GM12878 (cell line): Measurements from ENCODE around the gene PALLD. TPM values are rescaled to one million over a fixed set of nuclear protein-coding genes. Genes with fewer than 3 reads are reported as not detected.
A peak's percentile ranks its signal among the peaks of the same experiment; 100 is the strongest.

Experiments
- ATAC-seq: fragments of 200-7000 bp; cut with Tn5 transposase; 3 replicates; pipeline ENCODE4 v1.9.1; 2020; ENCODE audit warnings: mild to moderate bottlenecking, moderate library complexity
- BruUV-seq: library from RNA; stranded (reverse); fragments of 400-500 nt; replicated peaks from 2 replicates; lab custom pipeline; 2021; lab: Mats Ljungman, UMichigan
- CTCF ChIA-PET: fragments of 300-600 bp; sonication (Branson Sonifier 250); formaldehyde crosslinking; extraction: SDS; loops from one replicate; lab custom pipeline; 2021; ENCODE audit warnings: inconsistent platforms; lab: Yijun Ruan, JAX
- POLR2A ChIA-PET: fragments of 350-600 bp; formaldehyde crosslinking; extraction: SDS; loops from one replicate; lab custom pipeline; 2021; ENCODE audit warnings: inconsistent platforms; lab: Charles Lee
- RAD21 ChIA-PET: fragments of 300-600 bp; sonication (Branson Sonifier 250); formaldehyde crosslinking; loops from one replicate; lab custom pipeline; 2023; ENCODE audit warnings: antibody characterized with exemption; ENCODE audit not compliant: unreplicated experiment; lab: Charles Lee
- SMC1A ChIA-PET: fragments of 300-600 bp; sonication (Branson Sonifier 250); formaldehyde crosslinking; loops from one replicate; lab custom pipeline; 2023; ENCODE audit not compliant: unreplicated experiment, uncharacterized antibody; lab: Charles Lee
- DNase-seq: peaks from one replicate; pipeline ENCODE4 v3.0.0-alpha.2; 2011; ENCODE audit warnings: low read depth, low spot score
- FAIRE-seq: peaks from 3 replicates; lab custom pipeline; 2011; peaks lifted over from hg19 to GRCh38; lab: Jason Lieb, UNC
- H2AFZ ChIP-seq: 2 replicates; pipeline ENCODE4 v1.6.0; 2011; ENCODE audit warnings: low read depth, low read length, control low read depth; ENCODE audit not compliant: control insufficient read depth
- H3K27ac ChIP-seq: 2 replicates; pipeline ENCODE4 v1.5.1; 2011; ENCODE audit warnings: control low read depth; ENCODE audit not compliant: control insufficient read depth, insufficient read depth
- H3K27me3 ChIP-seq, 2 experiments: replicated peaks in 1 of 2; 2 replicates each; pipeline versions ENCODE4 v1.6.0 to v1.6.1; 2011; ENCODE audit warnings: low read length in 1 of 2; ENCODE audit not compliant: control insufficient read depth in 2 of 2, insufficient read depth in 2 of 2
- H3K36me3 ChIP-seq, 2 experiments: 2 replicates each; pipeline ENCODE4 v1.5.1; 2011; ENCODE audit warnings: low read length in 1 of 2; ENCODE audit not compliant: control insufficient read depth in 2 of 2, insufficient read depth in 2 of 2
- H3K4me1 ChIP-seq: 2 replicates; pipeline ENCODE4 v1.6.1; 2011; ENCODE audit warnings: mild to moderate bottlenecking, low read length, moderate library complexity, mixed read lengths; ENCODE audit not compliant: control insufficient read depth, insufficient read depth
- H3K4me2 ChIP-seq: 2 replicates; pipeline ENCODE4 v1.6.0; 2011; ENCODE audit warnings: control low read depth; ENCODE audit not compliant: control insufficient read depth, insufficient read depth
- H3K4me3 ChIP-seq: fragments of 200-600 bp; sonication (generic); 2 replicates; pipeline ENCODE4 v1.5.1; 2016
- H3K79me2 ChIP-seq: 2 replicates; pipeline ENCODE4 v1.6.0; 2011; ENCODE audit warnings: low read length; ENCODE audit not compliant: control insufficient read depth, insufficient read depth
- H3K9ac ChIP-seq: 2 replicates; pipeline ENCODE4 v1.8.0; 2011; ENCODE audit warnings: low read length, control low read depth, mixed read lengths; ENCODE audit not compliant: control insufficient read depth, insufficient read depth
- H3K9me3 ChIP-seq: replicated peaks from 3 replicates; pipeline ENCODE4 v1.5.1; 2011; ENCODE audit warnings: mild to moderate bottlenecking, low read length; ENCODE audit not compliant: control insufficient read depth, insufficient read depth
- H4K20me1 ChIP-seq: 2 replicates; pipeline ENCODE4 v1.6.0; 2011; ENCODE audit not compliant: control insufficient read depth, insufficient read depth
- CHD4 ChIP-seq: fragments of 200-600 bp; sonication (generic); IDR thresholded peaks from 2 replicates; pipeline ENCODE4 v1.6.1; 2016; ENCODE audit warnings: mild to moderate bottlenecking
- ETV6 ChIP-seq, 2 experiments: fragments of 450-650 bp in 1 of 2; IDR thresholded peaks in 1 of 2; conservative IDR thresholded peaks in 1 of 2; 2 replicates each; pipeline ENCODE4 v1.6.1; 2014; ENCODE audit warnings: antibody characterized with exemption in 1 of 2, borderline replicate concordance in 1 of 2, low read depth in 1 of 2, mild to moderate bottlenecking in 1 of 2, moderate library complexity in 1 of 2
- GABPA ChIP-seq: IDR thresholded peaks from 2 replicates; pipeline ENCODE4 v1.6.1; 2014; ENCODE audit warnings: antibody characterized with exemption, low read depth, mild to moderate bottlenecking, inconsistent platforms
- MYB ChIP-seq: fragments of 150-350 bp; IDR thresholded peaks from 2 replicates; pipeline ENCODE4 v1.6.1; 2014; ENCODE audit warnings: mild to moderate bottlenecking, low read depth, low read length, borderline replicate concordance
- RFX5 ChIP-seq: IDR thresholded peaks from 2 replicates; pipeline ENCODE4 v1.6.1; 2011; ENCODE audit warnings: low read depth, low read length, improper control_type of control experiment
- ZNF24 ChIP-seq: fragments of 450-650 bp; IDR thresholded peaks from 2 replicates; pipeline ENCODE4 v1.6.1; 2017; ENCODE audit warnings: antibody characterized with exemption, mild to moderate bottlenecking
- WGBS: methylation state at CpG from one replicate; pipeline ENCODE4 v1.1.6; 2016; ENCODE audit warnings: low lambda C conversion rate; ENCODE audit not compliant: insufficient replicate concordance, insufficient coverage; ENCODE audit errors: missing lambda C conversion rate; 5-methylcytosine and 5-hydroxymethylcytosine counted together
- in situ Hi-C: fragments of 300-500 bp; cut with MboI; formaldehyde crosslinking; loops from 9 replicates; pipeline ENCODE4 v1.14.3; 2018; ENCODE audit warnings: mixed read lengths
- intact Hi-C: fragments of 100-400 bp; cut with micrococcal nuclease; formaldehyde crosslinking; loops from one replicate; pipeline ENCODE4 v1.14.2; 2022; ENCODE audit not compliant: unreplicated experiment
- polyA plus RNA-seq, 11 experiments: library from polyadenylated mRNA; depleted of rRNA in 4 of 11; unstranded in 6 of 11; stranded (reverse) in 5 of 11; fragments of >200 nt; fragmentation: Nextera tagmentation in 4 of 11; fragmentation: Illumina TruSeq in 1 of 11; extraction: Ambion mirVana in 4 of 11; extraction: Trizol in 1 of 11; gene quantifications; 1 replicate in 1 of 11; 2 replicates in 10 of 11; pipeline versions ENCODE4 v1.2.1 to v1.2.3, GENCODE V29; 2011 to 2016; ENCODE audit warnings: inconsistent platforms in 2 of 11, missing spikeins in 2 of 11, low read depth in 1 of 11
- total RNA-seq, 4 experiments: library from RNA; depleted of rRNA in 3 of 4; stranded (reverse); fragments of >200 nt in 3 of 4; fragmentation: Illumina TruSeq in 1 of 4; extraction: Trizol in 1 of 4; gene quantifications; 2 replicates each; pipeline versions ENCODE4 v1.2.1 to v1.2.3, GENCODE V29; 2013 to 2021

Gene PALLD
- total and polyA plus RNA-seq, 10 of the 15 experiments (the other 5 are each of a cell fraction or from before 2014, with no cell fraction given) = 1.0 to 7.7 (median 1.7) TPM

- TF ChIP-seq GABPA = no peak
- no peak for TF ChIP-seq ETV6 (conservative IDR thresholded peaks at IDR 0.05 in 1 of 2, IDR thresholded peaks at IDR 0.05 in 1 of 2; ENCODE audit: borderline replicate concordance in 1 of 2, low read depth in 1 of 2)
- no peak for TF ChIP-seq MYB
- TF ChIP-seq CHD4 = no peak
These were observed 329.8 kb downstream of the PALLD start (continued) for GRCh38 chr4:168826620-168827019.

GRCh38 chr4:168830777-168831512 lies 334.1 kb downstream of the PALLD start:
- WGBS = 52% methylated on average over 6 of the region's 6 CpGs
- Histone ChIP-seq H3K79me2 (no peaks in the 10 kb centered on the region), H3K9ac (no peak overlapping the region), H3K36me3 (no peaks in the 10 kb centered on the region), H3K4me2 (no peak overlapping the region), H4K20me1 (no peaks in the 10 kb centered on the region), H3K4me1 (no peaks in the 10 kb centered on the region), H3K4me3 (no peak overlapping the region), H3K27me3 (peaks cover 2 to 14% of the 10 kb centered on the region in 2 experiments; a peak in 3 of 4 replicates), H2AFZ (no peak overlapping the region), H3K9me3 (no peaks in the 10 kb centered on the region), H3K27ac (no peak overlapping the region)
- RAD21 ChIA-PET = interaction anchor here (1.0 to 2.6 kb wide), 8 partner anchors 8 to 120 kb away, joined by 3 to 19 read pairs (median 4); no protein-coding TSS in a partner anchor
- intact Hi-C loops (loop anchor here (1.0 to 5.0 kb wide), 2 partner anchors 14 to 104 kb away; no protein-coding TSS in a partner anchor), in situ Hi-C loops (no loop called here)
- CTCF ChIA-PET = interaction anchor here (0.6 to 4.2 kb wide), 15 partner anchors 8 to 245 kb away, joined by 3 to 21 read pairs (median 4); no protein-coding TSS in a partner anchor
- FAIRE-seq (no peak), DNase-seq (no peak), ATAC-seq (peak; percentile 18)
- POLR2A ChIA-PET = interaction anchor here (0.6 to 2.5 kb wide), 6 partner anchors 9 to 214 kb away, joined by 3 to 9 read pairs (median 5); no protein-coding TSS in a partner anchor
- peak; percentile 92 for TF ChIP-seq ZNF24
- no peak for TF ChIP-seq RFX5
- SMC1A ChIA-PET = interaction anchor here (0.6 to 12.5 kb wide), 15 partner anchors 9 to 582 kb away, joined by 3 to 105 read pairs (median 3); no protein-coding TSS in a partner anchor
- no TSS peak for BruUV-seq
